HG03439 (cell line): ENCODE data around the gene R3HDM4.
A peak's percentile ranks its signal among the peaks of the same experiment; 100 is the strongest.

Experiments
- ATAC-seq: cut with Tn5 transposase; IDR thresholded peaks from one replicate; pipeline ENCODE4 v1.9.1; 2021; ENCODE audit warnings: mild to moderate bottlenecking, moderate library complexity; ENCODE audit not compliant: unreplicated experiment

The R3HDM4 gene

DNA sequence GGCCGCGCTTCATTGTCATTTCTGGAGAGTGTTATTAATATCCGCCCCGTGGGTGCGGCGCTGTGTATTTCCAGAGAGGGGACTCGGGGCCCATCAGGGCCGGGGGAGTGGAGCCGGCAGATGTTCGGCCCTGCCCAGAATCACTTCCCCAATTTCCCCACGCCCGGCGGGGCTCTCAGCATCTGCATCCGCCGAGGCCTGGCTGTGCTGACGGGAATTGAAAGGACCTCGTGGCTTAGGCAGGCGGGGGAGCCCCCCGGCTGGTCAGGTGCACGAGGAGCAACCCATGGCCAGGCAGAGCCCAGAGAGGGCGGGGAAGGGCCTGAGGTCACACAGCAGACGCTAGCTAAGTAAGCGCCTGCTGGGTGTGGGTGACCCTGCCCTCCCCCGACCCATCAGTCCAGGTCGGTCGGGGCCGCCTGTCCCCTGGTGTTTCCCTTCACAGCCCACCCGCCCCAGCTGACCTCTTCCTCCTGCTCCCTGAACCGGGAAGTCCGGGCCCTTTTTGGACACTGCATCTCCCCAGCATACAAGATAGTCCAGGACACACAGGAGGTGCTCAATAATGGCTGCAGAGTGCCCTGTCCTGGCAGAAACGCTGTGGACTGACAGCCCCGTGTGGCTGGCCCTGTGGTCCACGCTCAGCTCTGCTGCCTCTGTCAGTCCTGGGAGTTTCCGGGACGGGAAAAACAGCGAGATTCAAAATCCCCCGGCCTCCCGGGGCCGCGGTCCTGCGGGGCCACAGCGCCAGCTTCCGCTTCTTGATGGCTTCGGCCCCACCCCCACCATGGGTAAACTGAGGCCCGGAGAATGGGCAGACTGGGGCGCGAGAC, 34.9 kb upstream of the R3HDM4 start:
- peak; percentile 57 for ATAC-seq

DNA sequence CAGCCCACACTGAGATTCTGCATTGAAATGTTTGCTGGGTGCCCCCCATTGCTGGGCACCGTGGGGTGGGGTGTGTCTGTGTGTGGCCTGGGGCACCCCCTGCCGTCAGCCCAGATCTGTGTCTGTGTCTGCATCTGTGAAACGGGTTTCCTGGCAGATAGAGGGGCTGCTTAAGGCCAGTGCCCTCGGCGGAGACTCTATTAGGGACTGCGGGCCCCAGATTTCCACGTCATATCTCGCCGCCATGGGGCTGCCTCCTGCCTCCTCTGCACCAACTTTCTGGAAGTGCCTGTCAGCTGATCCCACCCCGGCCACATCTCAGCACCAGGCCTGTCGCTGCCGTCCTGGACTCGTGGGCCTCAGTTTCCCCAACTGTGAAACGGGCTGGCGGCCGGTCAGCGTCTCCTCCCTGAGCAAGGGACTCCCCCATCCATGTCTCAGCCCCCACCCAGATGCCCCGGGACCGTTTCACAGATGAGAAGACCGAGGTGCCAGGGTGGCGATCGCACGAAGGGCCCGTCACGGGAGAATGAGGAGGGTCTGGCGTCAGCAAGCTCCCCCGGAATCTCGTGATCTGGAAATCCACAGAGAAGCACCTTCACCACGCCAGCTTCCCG, 34.2 kb upstream of the R3HDM4 start:
- peak; percentile 20 for ATAC-seq

DNA sequence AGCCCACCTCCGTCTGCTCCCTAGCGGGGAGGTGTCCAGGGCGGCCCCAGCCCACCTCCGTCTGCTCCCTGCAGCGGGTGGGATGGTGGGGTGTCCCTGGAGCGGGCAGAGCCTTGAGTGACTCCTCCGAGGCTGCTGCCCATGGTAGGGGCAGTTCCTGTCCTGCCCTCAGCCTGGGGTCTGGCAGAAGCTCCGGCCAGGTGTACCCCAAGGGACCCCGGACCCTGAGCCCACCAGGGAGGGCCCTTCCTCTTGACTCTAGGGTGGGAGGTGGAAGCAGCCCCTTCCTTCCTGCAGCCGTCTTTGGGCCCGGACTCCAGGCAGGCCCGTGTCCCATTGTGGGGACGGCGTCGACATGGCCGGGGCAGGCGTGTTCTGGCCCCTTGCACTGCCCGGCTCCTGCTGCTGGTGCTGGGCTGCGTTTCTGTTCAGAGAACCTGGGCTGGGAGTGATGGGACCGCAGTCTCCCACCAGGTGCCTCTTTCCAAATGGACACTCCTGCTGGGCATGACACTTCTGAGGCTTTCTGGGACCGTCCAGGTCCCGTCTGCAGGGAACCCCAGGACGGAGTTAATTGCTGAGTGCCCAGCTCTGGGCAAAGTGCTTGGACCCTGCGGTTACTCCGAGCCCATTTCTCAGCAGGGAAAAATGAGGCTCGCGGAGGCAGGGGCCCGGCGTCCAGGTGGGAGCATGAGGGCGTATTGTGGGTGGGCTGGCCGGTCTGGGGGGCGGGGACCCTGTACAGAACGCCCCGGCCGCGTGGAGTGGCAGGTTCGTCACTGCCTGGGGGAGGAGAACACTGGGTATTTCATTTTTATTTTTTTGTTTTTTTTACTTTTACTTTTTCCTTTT, 32.6 kb upstream of the R3HDM4 start:
- no peak for ATAC-seq

DNA sequence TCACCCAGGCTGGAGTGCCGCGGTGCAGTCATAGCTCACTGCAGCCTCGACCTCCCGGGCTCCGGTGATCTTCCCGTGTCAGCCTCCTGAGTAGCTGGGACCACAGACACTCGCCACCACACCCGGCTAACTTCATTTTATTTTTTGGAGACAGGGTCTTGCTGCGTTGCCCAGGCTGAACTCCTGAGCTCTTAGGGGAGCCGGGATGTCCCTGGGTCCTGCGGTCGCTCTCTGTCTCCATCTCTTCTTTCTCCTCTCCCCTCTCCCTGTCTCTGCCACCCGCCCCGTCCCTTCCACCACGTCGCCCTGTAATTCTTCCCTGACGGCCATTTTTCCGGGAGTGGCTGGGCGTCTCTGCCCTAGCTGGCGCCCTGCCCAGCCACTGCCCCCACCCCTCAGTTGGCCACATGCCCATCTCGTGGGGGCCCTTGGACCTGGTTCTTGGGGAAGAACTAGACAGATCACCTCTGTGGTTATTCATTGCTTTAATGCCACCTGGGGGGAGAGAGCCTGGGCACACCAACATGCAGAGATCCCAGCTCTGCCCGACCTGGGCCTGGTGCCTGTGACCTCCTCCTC, 31.7 kb upstream of the R3HDM4 start:
- ATAC-seq = no peak

DNA sequence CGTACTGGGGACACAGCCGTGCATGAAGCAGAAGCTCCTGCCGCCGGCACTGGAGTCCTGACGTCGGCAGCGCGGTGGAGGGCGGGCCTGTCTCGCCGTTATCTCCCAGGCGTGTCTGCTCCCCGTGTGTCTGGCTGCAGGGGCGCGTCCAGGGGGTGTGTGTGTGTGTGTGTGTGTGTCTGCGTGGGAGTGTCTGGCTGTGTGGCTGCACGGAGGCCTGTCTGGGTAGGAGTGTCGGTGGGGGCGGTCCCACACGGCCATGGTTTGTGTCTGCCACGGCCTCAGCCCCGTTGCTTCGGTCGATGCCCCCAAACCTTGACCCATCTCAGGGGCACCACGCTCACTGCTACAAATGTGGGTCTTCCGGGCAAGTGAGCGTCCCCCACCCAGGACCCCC, 31.1 kb upstream of the R3HDM4 start:
- ATAC-seq = no peak

DNA sequence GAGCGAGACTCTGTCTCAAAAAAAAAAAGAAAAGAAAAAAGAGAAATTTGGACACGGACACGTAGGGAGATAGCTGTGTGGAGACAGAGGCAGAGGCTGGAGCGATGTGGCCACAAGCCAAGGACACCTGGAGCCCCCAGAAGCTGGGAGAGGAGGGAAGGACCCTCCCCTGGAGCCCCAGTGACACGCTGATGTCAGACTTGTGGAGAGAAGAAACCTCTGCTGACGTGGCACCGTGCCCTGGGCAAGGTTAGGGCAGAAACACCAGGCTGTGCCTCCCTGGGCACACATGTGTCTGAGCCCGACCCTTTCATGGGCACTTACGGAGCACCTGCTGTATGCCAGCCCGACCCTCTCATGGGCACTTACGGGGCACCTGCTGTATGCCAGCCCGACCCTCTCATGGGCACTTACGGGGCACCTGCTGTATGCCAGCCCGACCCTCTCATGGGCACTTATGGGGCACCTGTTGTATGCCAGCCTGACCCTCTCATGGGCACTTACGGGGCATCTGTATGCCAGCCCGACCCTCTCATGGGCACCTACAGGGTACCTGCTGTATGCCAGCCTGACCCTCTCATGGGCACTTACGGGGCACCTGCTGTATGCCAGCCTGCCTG, 30.6 kb upstream of the R3HDM4 start:
- no peak for ATAC-seq

DNA sequence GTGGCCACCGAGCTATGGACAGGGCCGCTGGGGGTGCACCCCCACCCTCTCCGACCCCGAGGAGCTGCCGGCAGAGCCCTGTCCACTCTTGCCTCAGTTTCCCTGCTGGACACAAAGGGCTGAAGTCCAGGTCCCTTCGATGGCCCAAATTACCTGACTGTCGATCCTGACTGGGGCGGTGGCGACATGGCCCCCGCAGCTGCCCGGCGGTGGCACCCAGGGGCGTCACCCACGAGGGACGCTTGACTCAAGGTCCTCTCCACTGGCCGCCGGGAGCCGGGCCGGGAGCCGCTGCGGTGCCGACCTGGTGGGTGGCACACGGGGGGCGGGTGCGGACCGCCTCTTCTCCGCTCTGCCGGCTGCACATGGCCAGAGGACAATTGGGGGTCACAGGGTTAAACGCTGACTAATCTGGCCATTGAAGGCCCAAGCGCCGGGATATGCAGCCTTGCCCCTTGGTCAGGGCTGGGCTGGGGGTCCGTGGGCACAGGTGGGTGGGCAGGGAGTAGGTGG, 29.2 kb upstream of the R3HDM4 start:
- ATAC-seq = no peak

DNA sequence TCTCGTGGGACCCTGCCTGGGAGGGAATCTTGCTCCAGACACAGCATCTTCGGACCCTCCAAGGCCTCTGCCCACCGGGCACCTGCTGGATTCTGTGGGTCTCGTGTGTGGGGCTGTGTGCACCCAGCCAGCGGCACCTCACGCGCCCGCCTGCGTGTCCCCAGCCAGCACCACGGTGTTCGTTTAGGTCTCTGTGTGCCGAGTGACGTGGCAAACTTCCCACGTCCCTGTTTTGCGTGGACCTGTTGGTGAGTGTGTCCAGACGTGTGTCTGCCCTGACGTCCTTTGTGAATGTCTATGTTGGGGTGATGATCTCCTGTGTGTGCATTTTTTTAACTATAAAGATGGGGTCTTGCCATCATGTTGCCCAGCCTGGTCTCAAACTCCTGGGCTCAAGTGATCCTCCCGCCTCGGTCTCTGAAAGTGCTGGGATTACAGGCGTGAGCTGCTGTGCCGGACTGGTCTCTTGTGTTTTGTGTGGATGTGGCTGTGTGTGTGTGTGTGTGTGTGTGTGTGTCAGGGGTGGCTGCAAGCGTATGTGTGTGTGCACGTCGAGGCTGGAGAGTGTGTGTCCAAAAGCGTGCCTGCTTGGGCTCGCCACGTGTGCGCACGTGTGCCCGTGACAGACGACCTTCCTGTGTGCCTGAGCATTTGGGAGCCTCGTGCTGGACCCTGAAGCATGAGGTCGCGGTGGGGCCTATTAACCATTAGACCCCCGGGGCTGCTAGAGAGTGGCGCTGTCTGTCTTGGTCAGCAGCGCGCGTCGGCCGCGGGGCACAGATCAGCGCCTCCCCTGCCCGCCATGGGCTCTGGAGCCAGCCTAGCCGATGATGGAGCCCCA, 28.5 kb upstream of the R3HDM4 start:
- ATAC-seq = no peak

DNA sequence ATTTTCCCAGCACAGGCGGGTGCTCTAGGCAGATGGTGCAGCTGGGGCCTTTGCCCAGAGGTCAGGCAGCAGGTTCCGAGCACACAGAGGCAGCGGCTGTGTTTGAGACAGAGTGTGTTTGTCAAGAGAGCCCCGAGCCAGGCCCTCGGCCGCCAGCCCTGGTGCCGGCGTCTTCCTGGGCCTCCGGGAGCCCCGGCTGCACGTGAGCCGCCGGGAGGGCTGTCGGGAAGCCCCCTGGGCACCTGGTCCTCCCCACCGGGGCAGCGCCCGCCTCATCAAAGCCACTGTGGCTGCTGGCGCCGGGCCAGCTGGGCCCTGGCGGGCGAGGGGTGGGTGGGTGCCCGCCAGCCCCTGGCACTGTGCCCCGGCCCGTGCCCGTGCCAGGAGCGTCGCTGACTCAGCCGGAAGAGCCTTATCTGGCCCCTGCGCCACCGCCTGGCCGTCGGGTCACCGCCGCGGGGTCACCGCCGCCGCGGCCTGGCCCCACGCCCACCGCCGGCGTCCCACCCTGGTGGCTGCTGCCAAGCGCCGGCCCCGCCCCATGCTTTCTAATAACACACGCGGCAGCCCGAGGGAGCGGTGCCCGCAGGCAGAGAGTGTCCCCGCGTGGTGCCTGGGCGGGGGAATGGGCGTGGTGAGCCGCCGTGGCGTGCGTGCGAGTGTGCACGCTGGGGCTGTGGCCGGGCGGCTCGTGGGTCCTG, 27.7 kb upstream of the R3HDM4 start:
- ATAC-seq = peak; percentile 33

DNA sequence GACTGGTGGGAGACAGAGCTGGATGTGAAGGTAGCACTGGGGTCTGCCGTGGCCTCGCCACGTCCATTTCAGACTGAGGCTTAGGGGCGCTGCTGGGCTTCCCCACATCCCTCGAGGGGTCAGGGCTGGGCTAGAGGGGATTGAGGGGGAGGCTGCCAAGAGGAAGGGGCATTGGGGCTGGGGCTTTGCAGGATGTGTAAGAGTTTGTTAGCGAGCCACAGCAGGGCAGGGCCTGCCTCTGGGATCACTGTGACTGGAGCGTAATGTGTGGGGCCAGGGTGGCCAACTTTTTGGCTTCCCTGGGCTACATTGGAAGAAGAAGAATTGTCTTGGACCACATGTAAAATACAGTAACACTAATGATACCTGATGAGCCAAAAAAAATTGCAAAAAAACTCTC, 26.9 kb upstream of the R3HDM4 start:
- no peak for ATAC-seq

DNA sequence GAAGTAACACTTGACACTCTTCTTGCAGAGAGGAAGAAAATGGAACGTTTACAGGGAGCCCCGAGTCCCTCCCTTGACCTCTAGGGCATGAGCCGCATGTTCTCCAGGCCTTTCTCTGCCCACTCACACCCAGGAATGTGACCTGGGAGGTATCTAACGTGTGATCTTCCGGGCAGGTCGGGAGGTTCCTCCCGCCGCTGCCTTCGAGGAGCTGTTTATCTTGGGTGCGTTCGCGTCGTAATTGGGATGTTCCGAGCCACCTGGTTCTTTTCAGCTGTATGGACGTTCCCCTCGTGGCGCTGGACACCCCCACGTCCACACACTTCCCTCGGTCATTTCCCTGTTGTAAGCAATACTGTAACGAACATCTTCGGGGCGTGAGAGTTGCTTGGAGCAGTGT, 26.4 kb upstream of the R3HDM4 start:
- ATAC-seq = no peak

DNA sequence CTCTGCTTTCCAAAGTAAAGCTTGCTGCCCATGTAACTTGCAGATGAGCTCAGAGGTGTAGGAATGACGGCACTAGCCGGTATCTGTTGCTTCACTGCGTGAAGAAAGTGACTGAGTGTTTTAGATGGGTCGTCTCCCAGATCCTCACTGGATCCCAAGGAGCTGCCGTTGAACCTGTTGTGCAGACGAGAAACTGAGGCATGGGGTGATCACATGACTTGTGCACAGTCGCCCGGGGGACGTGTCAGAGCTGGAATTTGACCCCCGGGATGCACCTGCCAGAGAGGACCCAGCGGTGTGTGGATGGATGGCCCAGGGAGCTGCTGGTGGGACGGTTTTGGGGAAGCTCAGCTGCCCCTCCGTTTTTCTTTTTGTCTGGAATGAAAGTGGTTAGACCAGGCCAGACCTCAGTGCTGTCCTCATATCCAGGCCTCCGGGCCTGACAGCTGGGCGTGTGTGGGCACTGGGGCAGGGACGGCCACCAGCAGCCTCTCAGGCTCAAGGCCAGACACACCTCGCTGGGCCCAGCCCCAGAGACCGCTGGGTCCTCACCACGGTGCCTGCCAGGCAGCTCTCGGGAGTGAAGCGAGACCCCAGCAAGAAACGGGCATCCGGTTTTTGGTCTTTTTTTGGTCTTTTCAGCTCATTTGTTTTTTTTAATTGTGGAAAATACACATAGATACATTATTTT, 25.4 kb upstream of the R3HDM4 start:
- no peak for ATAC-seq

DNA sequence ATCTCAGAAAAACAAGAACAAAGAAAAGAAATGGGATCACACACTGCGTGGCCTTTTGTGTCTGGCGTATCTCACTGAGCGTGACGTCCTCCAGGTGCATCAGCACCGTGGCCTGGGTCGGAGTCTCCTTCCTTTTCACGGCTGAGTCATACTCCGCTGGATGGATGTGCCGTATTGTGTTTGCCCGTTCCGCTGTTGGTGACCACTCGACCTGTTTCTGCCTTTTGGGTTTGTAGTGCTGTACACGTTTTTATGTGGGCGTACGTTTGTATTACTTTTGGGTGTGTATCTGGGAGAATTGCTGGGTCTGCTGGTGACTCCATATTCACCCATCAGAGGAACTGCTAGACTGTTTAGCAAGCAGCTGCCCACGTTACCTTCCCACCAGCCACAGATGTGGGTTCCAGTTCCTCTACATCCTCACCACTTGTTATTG, 24.3 kb upstream of the R3HDM4 start:
- no peak for ATAC-seq

DNA sequence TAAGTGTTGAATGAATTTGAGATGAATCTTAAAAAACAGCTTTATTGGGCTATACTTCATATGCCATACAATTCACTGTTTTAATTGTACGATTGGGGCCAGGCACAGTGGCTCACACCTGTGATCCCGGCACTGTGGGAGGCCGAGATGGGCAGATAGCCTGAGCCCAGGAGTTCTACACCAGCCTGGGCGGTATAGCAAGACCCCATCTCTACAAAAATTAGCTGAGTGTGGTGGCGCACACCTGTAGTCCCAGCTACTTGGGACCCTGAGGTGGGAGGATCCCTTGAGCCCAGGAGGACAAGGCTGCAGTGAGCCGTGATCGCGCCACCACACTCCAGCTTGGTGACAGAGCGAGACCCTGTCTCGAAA, 23.1 kb upstream of the R3HDM4 start:
- no peak for ATAC-seq

DNA sequence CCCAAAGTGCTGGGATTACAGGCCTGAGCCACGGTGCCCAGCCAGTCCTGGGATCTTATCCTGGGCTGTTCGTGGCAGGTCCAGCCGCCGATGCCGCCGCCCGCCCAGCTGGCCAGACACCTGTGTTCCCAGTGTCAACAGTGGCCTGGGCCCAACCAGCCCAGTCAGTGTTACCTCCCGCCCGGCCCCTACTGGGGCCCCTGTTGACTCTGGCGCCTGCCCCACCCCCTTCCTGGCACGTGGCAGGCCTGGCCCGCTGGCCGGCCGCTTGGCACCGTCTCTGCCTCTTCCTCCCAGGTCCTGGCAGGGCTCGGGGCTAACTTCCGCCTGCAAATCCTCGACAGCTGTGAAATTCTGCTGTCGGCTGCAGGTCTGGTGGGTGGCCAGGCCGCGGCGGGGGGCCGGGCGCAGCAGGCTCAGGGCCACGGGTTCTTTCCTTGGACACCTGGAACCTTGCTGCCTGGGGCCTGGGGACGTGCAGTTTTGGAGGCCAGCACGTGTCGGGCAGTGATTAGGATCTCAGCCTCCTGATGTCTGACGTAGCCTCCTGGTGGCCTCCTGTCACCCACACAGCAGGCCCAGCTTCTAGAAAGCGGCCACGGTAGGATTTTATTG, 22.0 kb upstream of the R3HDM4 start:
- ATAC-seq = no peak

DNA sequence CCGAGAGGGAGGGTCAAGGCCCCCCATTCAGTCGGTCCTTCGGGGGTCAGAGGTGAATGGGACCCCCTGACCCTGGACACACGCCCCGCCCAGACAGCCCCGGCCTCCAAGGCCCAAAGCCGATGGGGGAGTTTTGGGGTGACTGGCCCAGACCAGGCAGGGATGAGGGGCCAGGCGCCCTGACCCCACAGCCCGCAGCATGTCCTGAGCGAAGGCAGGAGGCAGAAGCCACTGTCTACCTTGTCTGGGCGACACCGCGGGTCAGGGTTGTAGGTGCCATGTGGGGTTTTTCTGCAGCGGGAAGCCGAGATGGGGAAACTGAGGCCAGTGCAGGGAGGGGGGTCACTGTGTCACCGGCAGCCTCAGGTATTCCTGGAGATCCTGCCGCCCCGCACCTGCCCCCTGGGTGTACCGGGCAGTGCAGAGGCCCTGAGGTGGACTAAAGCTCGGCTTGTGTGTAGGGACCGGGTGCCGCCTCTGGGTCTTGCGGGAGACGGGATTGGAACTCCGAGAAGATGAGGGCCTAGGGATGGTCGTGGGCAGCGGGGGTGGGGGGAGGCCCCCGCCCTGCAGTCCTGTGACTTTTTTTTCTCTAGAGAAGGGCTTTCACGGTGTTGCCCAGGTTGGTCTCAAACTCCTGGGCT, 21.3 kb upstream of the R3HDM4 start:
- ATAC-seq = no peak

DNA sequence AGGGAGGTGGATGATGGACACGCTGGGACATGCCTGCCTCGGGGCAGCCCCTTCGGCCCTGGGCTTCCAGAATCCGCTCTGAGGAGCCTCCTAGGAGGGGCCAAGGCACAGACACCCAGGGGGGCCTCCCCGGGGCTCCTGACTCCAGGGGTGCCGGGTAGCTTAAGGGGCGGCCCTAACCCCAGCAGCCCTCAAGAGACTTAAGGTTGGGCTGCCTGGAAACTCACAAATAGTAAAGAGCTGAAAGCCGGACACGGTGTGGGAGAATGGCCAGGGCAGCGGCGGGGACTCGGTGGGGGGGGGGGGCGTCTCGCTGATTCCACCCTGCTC, 20.5 kb upstream of the R3HDM4 start:
- ATAC-seq = no peak
